GM18526 (cell line): ENCODE data around the gene TAF1C.

Experiments used
- POLR2A ChIP-seq: IDR thresholded peaks from 3 replicates; pipeline ENCODE4 v1.6.1; 2011; ENCODE audit not compliant: insufficient read length; ENCODE audit errors: extremely low read depth

TAF1C gene, protein sequence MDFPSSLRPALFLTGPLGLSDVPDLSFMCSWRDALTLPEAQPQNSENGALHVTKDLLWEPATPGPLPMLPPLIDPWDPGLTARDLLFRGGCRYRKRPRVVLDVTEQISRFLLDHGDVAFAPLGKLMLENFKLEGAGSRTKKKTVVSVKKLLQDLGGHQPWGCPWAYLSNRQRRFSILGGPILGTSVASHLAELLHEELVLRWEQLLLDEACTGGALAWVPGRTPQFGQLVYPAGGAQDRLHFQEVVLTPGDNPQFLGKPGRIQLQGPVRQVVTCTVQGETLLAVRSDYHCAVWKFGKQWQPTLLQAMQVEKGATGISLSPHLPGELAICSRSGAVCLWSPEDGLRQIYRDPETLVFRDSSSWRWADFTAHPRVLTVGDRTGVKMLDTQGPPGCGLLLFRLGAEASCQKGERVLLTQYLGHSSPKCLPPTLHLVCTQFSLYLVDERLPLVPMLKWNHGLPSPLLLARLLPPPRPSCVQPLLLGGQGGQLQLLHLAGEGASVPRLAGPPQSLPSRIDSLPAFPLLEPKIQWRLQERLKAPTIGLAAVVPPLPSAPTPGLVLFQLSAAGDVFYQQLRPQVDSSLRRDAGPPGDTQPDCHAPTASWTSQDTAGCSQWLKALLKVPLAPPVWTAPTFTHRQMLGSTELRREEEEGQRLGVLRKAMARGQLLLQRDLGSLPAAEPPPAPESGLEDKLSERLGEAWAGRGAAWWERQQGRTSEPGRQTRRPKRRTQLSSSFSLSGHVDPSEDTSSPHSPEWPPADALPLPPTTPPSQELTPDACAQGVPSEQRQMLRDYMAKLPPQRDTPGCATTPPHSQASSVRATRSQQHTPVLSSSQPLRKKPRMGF

DNA sequence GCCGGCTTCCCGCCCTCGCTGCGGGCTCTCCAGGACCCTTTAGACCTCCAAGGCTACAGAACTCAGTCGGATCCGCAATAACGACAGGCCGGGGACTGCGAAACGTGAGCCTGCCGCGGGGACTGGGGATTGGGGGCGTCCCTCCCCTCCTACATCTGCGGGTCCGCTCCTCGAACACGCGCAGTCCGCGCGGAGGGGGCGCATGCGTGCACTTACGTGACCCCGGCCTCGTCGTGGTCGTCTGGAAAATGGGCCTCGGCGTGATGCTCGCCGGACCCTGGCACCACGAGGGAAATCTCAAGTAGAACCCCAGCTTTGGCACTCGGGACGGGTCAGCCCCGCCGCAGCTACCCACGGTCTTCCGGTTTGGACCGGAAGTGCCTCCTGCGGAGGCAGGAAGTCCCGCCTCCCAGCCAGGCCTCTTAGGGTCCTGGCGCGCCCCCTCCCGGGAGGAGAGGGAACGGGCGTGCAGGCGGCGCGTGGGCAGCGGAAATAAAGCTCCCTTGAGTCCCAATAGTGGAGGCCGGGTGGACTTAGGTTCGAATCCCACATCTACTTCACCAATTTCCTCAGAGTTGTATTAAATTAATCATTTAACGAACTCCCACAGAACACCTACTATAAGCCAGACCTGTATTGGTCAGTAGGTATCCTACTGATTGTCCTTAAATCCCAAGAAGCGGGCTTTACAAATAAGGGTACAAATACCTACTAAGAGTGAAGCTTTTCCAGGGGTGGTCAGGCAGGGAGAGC is at the start of gene TAF1C:
Gene TAF1C (minus strand): TSS at position 373 of the 753 bp plus-strand sequence. CDS start 2,069 bp downstream, outside the sequence.
- TF ChIP-seq POLR2A = peak; percentile 91

DNA sequence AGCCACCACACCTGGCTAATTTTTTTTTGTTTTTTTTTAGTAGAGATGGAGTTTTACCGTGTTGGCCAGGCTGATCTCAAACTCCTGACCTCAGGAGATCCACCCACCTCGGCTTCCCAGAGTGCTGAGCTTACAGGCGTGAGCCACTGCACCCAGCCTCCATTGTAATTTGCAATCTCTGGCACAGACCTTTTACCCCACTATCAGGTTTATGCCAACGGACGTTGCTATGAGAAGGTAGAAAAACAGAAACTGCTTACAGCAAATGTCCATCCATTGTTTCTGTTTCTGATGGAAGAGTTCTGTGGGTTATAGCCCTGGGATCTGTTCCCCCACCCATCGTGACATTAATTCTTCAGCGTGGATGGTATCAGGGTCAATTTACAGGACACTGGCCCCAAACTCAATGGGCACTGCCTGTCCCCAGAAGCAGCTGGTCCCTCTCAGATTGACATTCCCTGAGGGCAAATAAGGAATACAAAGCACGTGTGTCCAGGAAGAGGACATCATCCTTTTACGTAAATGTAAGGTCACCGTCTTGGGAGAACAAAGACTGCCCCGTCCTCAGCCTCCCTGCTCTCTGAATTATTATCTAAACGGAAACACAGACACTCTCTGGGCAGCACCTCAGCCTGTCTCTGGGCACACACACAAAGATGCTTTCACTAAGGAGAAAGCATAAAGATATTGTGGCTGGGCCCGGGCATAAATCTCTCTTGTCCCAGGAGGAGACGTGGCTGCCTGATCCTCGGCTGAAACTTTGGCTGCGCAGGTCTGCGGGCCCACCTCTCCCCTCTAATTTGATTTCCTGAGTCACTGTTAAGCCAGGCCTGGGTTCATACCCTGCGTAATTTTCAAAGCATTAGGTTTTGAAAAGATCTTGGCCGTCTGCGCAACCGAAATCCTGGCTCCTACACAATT is 47.7 kb upstream of the TAF1C start:
- no peak for TF ChIP-seq POLR2A

DNA sequence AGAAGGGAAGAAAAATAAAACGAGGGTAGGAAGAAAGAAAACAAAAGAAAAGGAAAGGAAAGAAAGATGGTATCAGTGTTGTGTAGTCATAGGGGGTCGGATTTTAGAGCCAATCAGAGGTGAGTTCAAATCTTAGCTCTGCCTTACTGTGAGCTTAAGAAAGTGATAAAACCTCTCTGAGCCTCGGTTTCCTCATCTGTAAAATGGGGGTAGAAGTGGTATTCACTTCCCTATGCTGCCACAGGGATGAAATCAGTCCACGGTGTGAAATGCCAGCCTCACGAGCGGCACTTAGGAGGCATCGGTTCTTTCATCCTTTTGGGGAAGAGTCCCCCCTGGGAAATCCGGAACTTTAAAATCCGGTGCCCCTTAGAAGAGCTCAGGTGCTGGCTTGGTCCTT is 46.9 kb upstream of the TAF1C start:
- no peak for TF ChIP-seq POLR2A

DNA sequence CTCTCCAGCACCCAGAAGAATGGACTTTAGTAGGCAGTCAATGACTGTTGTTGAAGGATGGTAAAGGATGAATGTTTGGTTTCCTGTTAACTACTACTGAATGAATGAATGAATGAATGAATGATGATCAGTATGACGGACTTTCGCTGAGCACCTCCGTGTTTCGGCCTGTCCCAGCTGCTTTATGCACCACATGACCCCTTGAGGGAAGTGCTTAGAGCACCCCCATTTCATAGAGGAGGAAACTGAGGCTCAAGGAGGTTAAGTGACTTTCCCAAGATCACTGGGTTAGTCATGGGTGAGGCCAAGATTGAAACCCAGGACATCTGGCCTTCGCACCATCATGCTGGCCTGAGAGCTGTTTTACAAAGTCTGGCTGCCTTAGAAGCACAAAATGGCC is 46.1 kb upstream of the TAF1C start:
- TF ChIP-seq POLR2A = no peak

DNA sequence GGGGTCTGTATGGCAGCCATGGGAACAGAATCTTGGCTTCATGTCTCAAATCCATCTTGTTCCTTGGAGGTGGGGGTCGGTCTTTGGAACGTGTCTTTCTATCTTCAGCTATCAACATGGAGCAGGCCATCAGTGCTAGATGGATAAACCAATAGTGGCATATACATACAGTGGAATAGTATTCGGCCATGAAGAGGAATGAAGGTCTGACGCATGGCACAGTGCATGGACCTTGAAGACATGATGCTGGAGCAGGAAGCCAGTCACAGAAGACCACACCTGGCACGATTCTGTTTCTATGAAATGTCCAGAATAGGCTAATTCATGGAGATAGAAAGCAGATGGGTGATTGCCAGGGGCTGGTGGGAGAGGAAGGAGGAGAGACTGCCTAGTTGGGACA is 45.2 kb upstream of the TAF1C start:
- TF ChIP-seq POLR2A = no peak

DNA sequence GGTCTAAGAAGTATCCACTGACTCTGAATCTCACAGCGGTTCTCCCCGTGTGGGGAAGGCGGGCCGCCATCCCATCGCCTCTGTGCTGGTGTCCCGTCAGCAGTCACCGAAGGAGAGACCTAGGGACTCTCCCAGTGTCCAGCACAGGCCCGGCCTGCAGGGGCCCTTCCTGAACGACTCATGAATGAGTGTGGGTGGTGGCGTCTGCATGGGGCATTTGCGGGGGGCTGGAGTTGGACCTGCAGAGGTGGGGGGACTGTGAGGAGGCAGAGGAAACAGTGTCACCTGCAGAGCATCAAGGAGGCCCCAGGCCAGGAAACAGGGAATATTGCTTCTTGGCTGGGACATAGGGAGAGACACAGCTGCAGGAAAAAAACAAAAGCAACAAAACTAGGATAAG is 42.6 kb upstream of the TAF1C start:
- no peak for TF ChIP-seq POLR2A

DNA sequence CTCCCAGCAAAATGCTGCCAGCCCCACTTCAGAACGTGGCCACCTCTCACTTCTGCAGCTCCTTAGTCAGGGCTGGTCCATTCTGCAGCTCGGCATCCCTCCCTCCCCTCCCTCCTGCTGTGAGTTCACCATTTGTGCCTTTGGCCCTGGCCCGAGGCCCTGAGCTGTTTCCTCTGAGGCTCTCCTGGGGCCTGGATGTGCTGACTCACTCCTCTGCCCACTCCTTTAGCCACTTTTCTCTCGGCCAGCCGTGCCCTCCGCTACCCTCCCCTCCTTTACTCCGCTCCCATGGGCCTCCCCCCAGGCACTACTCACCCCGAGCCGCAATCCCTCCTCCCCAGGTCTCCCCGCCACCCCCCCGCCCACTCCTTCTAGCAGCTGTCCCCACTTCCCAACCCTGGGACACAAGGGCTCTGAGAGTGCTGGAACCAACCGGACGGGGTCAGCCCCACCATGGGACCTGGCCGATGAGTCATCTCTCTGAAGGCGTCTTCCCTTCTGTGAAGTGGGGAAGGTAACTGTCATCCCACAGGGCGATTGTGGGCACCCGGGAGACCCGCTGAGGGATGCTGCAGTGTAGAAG is 41.5 kb upstream of the TAF1C start:
- no peak for TF ChIP-seq POLR2A

DNA sequence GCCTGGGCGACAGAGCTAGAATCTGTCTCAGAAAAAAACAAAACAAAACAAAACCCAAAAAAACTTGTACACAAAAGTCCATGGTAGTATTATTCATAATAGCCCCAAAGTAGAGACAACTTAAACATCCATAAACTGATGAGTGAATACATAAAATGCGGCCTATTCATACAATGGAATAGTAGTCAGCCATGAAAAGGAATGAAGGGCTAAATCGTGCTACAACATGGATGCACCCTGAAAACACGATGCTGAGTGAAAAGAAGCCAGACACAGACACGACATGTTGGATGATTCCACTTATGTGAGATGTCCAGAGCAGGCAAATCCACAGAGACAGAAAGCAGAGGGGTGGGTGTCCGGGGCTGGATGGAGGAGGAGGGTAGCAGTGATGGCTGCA is 40.7 kb upstream of the TAF1C start:
- TF ChIP-seq POLR2A = no peak

DNA sequence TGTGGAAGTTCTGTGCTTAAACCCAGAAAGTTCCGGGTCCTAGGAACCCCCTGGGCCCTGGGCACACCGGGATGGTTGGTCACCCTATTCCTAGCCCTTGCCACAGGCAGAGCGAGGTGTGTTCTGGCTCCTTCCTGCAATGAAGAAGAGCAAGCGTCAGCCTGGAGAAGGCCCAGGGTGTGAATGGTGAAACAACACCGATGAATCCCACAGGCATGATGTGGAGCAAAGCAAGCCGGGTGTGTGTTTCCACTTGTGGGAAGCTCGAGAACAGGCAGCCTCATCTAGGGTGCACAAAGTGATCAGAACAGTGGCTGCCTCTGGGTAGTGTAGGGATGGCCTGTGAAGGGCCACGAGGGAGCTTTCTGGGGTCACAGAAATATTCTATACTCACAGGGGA is 39.2 kb upstream of the TAF1C start:
- TF ChIP-seq POLR2A = no peak

DNA sequence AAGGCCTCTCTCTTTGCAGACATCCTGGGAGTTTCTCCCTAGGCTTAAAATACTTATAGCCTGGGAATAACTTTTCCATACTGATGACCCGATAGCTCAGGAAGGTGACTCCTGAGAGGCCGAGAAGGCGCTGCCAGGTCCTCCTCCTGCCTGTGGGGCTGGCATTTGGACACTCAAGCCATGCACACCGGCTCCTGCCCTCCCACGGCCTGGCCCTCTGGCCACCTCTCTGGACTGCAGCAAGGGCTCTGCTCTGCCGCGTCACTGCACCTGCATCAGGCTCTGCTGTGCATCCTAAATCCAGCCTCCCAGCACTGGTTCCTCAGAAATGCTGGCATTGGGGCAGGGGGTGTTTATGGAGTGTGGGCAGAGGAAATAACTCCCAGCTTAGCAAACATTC is 38.7 kb upstream of the TAF1C start:
- TF ChIP-seq POLR2A = no peak

DNA sequence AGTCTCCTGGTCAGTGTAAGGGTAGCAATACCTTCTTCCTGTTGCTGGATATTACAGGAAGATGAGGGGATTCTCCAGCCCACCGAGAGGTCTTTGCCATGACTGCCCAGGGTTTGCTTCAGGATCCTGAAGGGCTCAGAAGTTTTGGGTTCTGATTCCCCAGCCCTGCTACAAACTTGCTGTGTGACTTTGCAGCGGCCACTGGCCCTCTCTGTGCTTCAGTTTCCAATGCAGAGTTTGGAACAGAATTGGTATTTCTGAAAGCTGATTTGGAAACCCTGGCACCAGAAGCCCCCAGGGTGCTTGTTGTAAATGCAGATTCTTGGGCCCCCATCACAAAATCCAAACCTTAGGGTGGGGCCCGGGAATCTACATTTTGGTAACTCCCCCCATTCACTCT is 38.3 kb upstream of the TAF1C start:
- TF ChIP-seq POLR2A = no peak

DNA sequence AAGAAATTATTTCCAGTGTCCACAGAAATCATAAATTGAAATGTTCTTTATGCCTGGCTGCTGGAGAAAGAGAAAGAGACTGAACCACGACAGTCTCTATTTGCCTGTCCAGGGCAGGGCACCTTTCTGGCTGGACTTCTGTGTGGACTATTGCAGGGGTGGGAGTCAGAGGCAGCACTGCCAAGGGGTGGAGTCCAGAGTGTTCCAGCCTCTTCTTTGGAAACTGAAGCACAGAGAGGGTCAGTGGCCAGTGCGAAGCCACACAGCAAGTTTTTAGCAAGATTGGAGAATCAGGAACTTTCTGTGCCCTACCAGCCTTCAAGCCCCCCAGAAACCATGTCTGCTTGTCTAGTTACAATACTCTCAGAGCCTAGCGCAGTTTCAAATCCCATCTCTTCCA is 37.7 kb upstream of the TAF1C start:
- TF ChIP-seq POLR2A = no peak

DNA sequence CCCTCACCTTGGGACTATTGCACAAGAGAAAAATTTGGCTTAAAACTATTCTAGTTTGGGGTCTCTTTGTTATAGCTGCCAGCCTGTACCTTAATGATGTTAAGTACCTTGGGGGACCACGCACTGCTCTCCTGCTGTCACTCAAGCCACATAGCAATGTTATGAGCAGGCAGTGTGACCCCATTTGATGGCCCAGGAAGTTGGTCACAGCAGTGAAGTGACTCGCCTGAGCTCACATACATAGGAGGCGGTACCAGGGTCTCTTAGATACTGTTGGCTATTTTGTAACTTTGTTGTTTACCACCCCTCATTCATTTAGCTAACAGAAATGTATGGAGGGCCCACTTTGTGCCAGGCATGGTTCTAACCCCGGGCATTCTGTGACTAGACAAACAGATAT is 36.6 kb upstream of the TAF1C start:
- TF ChIP-seq POLR2A = no peak

DNA sequence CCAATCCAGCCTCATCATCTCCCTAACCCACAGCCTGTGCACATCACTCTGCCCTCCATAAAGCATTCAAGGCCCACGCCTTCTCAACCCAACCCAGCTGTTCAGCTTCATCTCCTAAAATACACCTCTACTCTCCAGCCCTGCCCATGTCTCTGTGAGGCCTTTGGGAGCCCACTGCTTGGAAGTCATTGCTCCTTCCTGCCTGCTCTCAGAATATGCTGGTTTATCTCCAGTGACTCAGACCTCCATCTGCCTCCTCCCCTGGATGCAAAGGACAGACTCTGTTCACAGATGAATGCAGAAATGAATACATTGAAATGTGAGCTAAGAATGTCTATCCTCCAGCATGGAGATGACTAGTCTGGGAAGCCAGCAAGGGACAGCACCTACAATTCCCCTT is 34.0 kb upstream of the TAF1C start:
- no peak for TF ChIP-seq POLR2A
